Measurements from ENCODE around the gene S1PR3.
"Not testable (repeated sequence)": the region's sequence is repeated elsewhere in the genome, so short reads cannot be mapped to it uniquely, and the experiment has no call there.

S1PR3 gene
- 0 reads per million in 2 donors for total RNA-seq

DNA sequence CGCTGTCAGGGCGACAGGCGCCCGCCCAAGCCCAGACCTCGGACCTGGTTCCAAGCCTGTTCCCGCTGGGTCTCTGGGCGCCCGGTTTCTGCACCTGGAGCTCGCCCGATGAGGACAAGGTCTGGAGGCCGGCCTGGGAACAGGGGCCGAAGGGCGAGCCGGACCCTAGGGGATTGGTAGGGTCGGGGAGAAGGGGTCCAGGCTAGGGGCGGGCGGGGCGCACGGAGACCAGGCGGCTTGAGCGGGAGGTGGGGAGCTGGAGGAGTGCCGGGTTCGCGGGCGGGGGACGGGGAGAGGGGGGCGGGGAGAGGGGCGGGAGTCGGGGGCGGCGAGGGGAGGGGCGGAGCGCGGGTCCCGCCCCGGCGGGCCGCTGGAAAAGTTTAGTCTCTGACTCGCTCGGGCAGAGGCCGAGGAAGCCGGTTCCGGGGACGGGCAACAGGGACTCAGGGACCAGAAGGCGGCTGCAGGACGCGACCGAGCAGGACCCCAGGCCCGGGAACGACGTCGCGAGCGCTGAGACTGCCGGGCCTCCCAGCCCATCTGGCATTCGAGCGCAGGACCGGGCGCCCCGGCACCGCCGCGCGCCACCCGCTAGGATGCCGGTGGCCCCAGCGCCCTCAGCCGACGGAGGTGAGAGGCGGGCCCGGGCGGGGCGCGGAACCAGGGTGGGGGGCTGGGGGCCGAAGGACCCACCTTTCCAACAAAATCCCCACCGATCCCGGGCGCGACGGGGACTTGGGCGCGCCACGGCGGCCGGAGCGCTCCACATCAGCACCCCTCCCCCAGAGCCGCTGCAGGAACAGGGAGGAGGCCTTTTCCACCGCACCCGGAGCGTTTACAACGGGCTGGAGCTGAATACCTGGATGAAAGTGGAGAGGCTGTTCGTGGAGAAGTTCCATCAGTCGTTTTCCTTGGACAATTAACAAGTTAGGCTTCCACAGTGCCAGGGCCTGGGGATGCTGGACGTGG, at the start of gene S1PR3:
Gene S1PR3, plus strand, starts transcription at position 403 of the 969 bp plus-strand sequence. CDS start 9,733 bp downstream, outside the sequence.
- DNase-seq: no peak

DNA sequence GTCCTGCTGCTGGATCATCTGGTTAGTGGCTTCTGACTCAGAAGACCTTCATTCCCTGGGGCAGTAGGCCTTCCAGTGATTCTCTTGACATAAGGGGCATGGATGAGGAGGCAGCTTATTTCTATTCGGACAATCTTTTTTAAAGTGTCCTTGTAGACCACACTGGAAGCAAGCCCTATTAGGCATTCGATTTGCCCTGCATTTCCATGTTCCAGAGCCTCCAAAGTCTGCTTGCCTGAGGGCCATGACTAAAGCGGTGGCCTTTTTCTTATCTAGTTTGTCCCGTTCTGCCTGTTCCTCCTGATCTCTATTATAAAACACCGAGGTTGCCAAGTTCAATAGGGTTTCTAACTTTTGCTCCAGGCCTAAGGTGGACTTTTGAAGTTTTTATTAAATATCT, 49.7 kb upstream of the S1PR3 start:
- not testable (repeated sequence) for DNase-seq

DNA sequence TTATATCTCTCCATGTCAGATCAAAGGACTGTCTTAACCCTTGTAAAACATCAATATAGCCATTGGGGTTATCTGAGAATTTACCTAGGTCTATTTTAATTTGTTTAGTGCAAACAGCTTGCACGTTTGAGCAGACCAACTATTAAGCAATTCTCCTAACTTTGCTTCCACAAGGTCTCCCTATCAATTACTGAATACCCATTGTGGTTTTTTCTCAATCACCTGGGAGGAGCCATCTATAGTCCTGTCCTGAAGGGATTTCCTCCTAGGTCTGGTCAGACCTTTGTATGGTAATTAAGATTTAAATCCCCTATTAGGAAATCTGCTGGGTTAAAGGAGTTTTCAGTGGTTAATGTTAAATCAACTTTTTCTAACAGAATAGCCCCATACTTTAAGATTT, 48.9 kb upstream of the S1PR3 start:
- no peak for DNase-seq

DNA sequence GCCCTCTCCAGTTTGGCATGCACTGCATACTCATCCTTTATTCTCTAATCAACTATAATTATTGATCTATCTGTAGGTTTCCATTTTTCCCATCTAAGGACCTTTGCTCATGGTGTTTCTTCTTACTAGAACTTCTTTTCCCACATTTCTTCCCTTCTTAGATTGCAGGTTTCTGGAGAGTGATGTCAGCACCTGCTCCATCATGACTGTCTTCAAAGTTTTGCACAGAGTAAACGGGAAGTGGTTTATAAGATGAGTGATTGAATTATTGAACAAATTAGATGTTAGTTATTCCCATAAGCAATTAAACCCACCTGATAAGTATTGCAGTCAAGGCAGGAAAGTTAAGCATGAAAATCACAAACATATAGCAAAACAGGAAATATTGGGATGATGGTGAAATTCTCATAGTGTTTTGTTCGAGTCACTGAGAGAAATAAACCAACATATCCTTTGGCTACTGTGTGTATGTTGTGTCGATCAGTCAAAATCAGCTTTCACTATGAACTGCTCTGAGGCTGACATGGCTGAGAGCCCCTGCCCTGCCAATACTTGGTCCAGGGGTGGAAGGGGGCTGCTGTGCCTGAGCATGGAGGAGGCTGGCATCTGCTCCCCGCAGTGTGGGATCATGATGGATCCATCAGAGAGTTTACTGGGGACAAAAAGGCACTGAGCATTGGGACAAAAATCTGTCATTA, 45.5 kb upstream of the S1PR3 start:
- no peak for DNase-seq

DNA sequence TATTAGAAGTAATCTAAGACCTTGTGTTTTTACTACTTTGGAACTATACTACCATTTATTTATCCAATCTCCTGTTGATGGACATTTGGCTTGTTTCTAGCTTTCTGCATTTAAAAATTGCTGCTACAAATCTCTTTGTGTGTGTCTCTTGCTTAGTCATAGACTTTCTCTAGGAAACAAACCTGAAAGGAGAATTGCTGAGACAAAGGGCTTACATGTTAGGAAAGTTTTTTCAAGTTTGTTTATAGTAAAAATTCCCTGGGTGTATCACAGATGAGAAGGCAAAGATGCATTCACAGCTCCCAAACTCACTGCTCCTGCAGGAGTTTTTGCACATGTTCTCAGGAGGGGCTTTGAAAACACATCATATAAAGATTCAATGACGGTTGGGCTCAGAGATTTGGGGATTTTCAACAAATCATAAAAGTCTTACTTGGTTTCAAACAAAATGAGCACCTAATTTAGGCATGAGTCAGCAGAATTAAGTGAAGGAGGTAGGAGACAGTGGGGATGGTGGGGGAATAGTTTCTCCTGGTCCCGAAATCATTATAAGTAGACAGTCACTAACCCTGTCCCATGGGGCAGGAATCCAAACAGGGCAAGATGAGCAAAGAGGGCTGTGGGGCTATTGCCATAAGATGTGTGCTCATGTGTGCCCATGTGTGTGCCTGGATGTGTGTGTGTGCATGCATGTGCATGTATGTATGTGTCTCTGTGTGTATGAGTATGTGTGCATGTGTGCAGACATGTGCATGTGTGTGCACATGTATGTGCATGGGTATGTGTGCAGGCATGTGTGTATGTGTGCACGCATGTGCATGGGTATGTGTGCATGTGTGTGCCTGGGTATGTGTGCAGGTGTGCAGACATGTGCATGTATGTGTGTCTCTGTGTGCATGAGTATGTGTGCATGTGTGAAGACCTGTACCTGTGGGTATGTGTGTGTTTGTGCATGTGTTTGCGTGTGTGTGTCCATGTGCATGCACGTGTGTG, 43.4 kb upstream of the S1PR3 start:
- DNase-seq: no peak

DNA sequence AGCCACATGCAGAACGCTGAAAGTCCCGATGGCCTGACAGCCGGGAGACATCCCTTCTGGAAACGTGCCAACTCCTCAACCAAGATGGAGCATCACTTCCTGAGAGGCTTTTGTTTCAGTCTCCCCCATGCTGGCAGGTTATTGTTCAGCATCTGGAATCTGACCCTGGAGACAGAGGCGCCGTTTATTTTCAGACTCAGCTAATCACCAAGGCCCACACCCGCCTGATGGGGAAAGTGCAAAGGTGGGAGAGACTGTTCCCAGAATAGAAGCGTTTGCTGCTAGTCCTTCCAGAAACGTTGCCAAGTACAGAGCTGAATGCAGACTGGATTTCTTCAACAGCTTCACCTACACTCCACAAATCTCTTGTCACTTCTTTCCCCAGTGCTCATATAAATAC, 41.8 kb upstream of the S1PR3 start:
- DNase-seq: no peak

DNA sequence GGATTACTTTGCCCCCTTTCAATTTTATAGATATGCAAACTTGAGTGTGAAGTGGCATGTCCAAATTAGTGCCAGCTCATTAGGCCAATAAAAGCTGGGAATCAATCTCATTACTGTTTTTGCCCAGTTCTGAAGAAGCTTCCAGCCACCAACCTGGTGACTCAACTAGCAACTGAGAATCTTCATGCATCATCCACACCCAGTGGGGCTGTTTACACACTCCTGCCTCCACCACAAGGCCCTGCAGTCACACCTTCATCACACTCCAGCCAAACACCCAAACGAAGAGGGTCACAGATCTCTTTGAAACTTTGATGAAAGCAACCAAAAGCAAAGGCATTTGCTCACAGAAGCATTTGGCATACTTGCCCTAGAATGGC, 41.3 kb upstream of the S1PR3 start:
- no peak for DNase-seq

DNA sequence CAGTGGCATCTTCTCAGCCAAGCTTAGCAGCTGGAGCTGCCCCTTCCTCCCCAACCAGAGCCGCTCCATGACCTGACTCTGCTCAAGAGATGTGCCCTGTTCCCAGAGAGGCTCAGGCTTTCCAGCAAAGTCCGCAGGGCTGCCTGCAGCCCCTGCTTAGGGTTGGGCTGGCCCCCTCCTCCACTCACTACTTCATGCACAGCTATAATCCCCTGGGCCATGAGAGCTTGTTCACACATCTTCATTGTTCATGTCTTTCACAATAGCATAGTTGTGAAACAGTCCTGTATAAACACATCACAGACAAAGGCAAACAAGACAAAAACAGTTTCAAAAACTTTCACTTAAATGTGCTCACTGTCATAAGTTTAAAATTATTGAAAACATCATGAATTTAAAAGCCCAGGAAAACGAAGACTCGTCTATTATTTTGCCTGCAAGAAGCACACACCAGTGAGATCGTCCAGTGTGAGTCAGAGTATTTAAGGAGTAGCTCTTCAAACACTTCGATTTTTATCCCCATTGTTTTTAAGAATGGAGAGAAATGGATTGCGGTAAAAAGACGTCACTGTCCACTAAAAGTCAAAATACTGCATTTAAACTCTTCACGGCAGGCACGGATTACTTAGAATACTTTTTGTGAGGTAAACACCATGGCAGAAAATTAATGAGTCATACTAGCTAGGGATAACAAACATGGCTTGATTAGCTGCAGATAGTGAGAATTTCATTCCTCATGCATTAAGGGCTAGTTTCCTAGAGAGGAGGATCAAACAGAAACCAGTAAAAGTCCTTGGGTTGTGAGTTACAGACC, 40.7 kb upstream of the S1PR3 start:
- DNase-seq: no peak

DNA sequence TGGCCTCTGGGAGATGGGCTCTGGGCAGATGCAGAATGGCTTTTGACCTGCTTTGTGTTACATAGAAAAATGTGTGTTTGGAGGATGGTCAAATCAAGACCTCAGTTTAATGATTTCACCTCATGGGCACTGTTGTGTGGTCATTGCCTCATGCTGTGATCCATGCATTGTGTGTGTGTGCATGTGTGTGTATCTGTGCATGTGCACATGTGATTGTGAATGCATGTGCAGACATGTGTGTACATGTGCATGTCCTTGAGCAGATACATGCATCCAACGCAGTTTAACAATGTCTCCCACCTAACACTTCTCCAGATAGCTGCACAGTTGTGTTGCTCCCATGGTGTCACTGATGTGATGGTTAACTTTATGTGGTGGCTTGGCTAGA, 40.1 kb upstream of the S1PR3 start:
- DNase-seq: no peak

DNA sequence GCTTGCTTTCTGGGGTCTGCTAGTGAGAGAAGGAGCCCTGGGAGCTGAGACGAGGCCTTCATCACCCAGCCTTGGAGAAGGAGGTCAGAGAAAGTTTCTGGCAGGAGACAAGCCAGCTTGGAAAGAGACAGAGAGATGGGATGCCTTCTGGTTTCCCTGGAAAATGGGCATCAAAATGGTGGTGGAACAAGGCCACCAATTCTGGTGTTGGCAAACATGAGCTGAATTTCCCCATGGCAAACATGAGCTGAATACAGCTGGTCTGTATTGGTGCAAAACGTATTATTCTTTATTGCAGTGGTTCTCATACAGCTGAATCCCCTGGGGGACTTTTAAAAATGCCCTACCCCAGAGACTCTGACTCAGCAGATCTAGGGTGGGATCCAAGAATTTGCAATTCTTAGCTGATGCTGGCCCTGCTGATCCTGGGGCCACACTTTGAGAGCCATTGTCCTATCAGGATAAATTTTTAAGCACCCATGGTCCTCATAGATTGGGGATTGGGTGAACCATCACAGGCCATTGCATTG, 39.1 kb upstream of the S1PR3 start:
- DNase-seq: no peak

DNA sequence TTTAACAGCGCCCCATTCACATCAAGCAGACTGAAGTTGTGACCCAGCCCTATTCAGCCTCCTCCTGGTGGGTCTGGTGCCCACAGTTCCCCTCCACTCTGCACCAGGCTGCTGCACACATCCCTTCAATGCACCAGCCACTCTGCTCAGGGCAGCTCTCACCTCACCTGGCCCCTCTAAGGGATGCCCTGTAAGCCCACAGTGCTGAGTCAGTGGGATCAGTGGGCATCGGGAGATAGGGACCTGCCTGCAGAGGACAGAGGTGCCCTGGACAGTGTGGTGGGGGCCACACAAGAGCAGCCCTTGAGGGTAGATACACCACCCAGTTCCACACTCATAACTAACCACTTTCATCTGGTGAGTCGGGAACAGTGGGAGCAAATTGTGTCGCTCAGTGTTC, 38.3 kb upstream of the S1PR3 start:
- no peak for DNase-seq

DNA sequence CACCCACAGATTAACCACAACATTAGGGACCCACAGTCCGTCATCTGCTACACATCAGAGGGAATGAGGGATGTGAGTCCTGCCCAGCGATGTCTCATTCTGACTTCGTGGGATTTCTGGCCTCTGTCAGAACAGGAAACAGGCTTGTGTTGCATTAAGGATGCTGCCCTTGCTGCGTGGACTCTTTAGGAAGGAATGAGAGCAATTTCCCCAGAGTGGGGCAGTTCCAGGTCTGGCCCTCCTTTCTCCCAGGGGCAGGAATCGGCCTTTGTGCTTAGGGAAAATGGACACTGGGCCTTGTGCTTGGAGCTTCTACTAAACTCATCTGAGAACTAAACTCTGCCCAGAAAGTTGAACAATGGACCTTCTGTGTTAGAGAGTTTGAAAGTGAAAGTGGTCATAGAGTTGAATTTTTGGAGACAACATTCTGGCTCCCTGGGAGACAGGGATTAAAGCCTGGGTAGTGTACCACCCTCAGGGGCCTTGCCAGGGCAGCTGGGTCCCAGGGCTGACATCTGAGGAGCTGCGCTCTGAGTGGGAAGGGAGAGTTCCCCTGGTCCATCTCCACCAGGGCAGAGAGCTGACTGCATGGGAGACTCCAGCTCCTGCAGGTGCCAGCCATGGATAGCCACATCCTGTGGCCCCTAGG, 37.8 kb upstream of the S1PR3 start:
- no peak for DNase-seq

DNA sequence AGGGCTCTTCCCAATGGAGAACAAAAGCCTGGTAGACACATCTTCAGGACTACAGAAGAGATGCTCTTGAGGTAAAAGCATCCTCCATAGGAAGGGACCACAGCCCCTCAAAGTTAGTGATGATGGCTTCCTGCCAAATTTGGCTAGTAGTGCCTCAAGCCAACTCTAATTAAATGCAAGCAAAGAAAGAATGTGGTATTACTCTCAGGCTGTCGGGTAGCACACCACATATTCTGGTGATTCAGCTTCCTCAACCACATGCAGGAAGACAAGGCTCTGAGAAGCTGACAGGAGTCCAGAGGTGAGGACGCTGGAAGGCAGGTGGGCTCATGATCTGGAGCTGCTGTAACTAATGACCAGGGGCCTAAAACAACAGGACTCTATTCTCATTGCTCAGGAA, 37.2 kb upstream of the S1PR3 start:
- DNase-seq: no peak

DNA sequence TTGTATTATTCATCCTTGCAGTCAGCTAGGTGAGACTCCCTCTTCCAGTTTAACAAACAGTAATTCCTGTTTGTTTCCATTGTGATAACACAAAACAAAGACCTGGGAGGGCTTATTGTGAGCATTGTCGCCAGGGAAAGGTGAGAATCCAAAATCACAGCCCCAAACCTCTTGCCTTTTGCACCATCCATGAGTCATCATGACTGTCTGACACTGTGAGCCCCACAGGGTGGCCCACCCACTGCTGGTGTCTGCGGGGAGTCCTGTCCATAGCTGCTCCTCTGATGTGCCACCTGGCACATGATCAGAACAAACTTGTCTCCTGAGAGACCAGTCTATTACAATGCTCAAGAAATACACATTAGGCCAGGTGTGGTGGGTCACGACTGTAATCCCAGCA, 33.7 kb upstream of the S1PR3 start:
- DNase-seq: no peak

DNA sequence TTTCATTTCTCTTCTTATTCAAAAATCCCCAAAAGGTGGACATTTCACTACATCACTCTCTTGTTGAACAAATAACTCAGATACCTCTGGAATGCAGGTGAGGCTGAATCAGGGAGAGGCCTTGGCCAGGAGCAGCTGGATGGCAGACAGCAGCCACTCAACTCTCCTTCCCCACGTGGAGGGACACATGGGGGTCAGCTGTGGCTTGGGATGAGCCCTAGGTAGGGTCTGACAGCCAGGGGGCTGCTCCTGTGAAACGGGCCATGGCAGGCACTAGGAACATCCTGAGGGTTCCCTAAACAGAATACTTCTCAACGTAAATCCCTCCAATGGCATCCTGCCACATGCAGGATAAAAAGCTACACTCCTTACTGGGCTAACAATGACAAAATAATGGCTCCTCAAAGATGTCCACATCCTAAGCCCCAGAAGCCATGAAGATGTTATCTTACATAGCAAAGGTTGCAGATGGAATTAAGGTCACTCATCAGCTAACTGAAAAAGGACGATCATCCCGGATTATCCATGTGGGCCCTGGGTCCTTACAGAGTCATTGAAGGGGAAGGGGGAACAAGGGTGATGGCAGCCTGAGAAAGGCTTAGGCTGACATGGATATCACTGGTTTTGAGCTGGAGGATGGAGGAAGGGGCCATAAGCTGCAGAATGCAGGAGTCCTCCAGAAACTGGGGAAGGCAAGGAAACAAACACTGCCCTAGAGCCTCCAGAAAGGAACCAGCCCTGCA, 31.4 kb upstream of the S1PR3 start:
- no peak for DNase-seq

DNA sequence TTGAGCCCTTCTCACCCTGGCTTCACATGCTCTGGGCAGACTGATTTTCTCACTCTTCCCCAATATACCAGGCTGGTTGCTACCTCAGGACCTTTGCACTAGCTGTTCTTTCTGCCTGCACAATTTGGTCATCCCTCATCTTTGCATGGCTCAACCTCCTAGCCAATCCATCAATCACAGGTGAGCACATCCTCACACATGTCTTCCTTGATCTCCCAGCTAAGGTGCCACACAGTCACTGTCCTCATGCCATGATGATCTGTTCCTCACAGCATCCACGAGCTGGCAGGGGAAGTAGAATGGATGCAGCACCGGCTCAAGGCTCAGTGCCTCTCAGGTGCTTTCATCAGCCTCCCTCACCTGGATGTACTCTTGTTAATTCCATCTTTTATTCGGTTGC, 30.6 kb upstream of the S1PR3 start:
- no peak for DNase-seq

DNA sequence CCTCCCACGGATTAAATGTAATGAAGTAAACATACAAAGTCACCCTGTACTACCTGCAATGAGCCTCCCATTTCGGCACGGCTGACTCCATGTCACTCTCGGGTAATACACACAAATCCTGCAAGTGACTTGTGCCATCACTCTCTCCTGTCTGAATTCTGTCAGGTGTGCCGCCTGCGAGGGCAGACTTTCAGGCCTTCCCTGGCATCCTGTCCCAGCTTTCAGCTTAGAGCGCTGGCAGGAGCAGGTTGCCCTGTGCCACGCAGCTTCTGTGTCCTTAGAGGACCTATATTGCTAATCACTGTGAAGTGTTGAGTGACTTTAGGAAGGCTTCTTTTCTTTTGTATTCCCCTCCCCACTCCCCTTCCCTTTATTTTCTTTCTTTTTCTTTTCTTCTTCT, 25.8 kb upstream of the S1PR3 start:
- no peak for DNase-seq

DNA sequence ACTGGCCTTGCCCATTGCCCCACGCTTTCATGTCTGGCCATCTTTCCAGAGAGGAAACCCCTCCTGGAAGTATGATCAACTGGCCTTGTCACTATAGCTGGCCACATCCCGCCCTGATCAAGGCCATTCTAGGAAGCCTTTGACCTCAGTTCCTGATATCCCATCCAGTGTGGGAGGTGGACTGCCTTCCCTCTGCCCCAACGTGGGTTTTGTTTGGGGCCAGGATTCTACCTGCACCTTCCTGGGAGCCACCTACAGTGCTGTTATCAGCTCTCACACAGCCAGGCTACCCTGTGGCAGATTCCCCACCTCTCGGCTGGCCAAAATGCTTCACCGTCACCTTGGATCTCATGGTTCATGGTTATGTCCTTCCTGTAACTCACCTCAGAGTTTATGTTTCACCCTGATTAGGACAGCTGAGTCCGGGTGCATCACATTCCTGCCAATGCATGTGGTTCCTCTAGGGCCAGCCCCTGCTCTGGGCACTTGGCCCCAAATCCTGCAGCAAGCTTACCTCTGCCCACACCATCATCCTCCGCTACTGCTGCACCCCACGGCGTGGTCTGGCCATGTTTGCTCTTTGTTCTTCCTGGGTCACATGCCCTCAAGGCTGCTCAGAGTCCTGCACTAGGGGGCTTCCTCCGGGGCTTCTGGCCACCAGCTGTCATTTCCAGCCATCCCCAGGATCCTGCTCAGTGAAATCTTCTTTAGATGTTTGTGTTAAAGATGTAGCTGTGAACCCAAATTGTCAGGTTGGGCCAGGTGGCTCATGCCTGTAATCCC, 24.2 kb upstream of the S1PR3 start:
- DNase-seq: no peak

DNA sequence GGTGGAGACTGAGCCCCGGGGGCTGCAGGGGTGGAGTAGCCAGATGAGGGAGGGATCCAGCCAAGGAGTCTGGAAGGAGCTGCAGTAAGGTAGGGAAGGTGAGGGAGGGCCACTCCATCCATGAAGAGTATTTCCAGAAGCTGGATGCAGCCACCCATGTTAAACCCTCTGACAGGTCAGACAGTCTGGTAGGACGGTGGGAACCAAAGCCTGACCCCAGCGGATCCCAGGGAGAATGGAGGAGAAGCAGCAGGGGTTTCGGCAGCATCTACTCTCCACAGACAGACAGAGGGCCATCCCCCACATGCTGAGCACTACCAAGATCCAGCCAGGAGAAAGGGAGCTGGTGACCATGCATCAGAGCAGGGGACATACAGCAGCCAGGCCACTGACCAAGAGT, 22.5 kb upstream of the S1PR3 start:
- no peak for DNase-seq

Data from T-helper 9 cell (primary cell).